GM18519 (cell line): ENCODE measurements around the gene STK11IP.

ENCODE experiments used
- ATAC-seq: cut with Tn5 transposase; IDR thresholded peaks from one replicate; pipeline ENCODE4 v1.9.1; 2021; ENCODE audit warnings: mild to moderate bottlenecking, moderate library complexity; ENCODE audit not compliant: unreplicated experiment, low FRiP score

Gene STK11IP, protein sequence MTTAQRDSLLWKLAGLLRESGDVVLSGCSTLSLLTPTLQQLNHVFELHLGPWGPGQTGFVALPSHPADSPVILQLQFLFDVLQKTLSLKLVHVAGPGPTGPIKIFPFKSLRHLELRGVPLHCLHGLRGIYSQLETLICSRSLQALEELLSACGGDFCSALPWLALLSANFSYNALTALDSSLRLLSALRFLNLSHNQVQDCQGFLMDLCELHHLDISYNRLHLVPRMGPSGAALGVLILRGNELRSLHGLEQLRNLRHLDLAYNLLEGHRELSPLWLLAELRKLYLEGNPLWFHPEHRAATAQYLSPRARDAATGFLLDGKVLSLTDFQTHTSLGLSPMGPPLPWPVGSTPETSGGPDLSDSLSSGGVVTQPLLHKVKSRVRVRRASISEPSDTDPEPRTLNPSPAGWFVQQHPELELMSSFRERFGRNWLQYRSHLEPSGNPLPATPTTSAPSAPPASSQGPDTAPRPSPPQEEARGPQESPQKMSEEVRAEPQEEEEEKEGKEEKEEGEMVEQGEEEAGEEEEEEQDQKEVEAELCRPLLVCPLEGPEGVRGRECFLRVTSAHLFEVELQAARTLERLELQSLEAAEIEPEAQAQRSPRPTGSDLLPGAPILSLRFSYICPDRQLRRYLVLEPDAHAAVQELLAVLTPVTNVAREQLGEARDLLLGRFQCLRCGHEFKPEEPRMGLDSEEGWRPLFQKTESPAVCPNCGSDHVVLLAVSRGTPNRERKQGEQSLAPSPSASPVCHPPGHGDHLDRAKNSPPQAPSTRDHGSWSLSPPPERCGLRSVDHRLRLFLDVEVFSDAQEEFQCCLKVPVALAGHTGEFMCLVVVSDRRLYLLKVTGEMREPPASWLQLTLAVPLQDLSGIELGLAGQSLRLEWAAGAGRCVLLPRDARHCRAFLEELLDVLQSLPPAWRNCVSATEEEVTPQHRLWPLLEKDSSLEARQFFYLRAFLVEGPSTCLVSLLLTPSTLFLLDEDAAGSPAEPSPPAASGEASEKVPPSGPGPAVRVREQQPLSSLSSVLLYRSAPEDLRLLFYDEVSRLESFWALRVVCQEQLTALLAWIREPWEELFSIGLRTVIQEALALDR

DNA sequence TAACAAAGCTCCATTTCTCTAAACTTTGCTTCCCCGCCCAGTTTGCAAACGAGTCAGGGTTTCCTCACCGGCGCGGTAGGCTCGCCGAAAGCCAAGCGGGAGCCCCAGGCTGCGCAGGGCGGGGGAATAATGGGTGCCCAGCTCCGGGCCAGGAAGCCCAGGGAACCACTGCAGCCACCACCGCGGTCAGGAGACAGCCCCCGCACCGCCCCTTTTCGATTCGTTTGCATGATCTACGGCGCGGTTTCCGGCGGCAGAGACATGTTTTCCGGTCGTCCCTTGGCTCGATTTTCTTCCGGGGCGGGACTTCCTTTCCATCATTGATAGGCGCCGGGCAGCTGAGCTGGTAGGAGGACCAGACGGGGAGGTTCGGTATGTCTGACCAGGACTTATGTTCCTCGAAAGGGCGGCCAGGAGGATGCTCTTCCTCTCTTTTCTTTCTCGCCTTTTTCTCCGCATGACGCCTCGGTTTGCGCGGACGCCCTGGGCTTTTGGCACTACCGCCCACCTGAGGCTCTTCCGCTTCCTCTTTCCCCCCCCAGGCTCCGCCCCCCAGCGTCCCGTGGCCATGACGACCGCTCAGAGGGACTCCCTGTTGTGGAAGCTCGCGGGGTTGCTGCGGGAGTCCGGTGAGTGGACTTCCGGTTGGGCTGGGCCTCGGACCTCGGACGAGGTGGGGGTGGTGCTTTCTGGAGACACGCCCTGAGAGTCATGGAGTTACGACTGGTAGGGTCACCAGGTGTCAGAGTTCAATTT is at the start of gene STK11IP:
STK11IP (plus strand) TSS at position 306 of the 756 bp plus-strand sequence; CDS start at position 569, 263 bp downstream.
- peak; percentile 76 for ATAC-seq

DNA sequence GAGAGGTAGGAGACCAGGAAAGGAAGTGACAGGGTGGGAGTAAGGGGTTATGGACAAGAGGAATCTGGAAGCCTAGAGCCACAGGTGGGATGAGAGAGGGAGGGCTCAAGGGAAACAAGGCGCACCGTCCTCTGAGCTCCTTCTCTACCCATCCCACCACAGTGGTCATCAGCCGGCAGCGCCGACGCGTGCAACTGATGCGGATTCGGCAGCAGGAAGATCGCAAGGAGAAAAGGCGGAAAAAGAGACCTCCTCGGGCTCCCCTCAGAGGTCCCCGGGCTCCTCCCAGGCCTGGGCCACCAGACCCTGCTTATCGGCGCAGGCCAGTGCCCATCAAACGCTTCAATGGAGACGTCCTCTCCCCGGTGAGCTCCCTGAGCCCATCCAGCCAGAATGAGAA is 48.7 kb upstream of the STK11IP start:
- no peak for ATAC-seq

DNA sequence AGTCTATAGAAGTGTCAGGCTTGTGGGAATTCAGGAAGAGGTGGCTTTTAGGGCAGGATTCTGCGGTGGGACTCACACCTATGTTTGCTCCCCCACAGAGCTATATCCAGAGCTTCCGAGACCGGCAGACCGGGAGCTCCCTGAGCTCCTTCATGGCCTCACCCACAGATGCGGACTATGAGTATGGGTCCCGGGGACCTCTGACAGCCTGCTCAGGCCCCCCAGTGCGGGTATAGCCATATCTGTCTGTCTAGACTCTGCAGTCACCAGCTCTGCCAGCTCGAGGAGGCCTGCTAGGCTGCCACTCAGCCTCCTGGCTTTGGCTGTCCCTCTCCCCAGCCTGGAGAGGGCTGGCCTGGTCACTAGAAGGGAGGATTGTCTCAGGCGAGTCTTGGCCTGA is 48.0 kb upstream of the STK11IP start:
- ATAC-seq = no peak

DNA sequence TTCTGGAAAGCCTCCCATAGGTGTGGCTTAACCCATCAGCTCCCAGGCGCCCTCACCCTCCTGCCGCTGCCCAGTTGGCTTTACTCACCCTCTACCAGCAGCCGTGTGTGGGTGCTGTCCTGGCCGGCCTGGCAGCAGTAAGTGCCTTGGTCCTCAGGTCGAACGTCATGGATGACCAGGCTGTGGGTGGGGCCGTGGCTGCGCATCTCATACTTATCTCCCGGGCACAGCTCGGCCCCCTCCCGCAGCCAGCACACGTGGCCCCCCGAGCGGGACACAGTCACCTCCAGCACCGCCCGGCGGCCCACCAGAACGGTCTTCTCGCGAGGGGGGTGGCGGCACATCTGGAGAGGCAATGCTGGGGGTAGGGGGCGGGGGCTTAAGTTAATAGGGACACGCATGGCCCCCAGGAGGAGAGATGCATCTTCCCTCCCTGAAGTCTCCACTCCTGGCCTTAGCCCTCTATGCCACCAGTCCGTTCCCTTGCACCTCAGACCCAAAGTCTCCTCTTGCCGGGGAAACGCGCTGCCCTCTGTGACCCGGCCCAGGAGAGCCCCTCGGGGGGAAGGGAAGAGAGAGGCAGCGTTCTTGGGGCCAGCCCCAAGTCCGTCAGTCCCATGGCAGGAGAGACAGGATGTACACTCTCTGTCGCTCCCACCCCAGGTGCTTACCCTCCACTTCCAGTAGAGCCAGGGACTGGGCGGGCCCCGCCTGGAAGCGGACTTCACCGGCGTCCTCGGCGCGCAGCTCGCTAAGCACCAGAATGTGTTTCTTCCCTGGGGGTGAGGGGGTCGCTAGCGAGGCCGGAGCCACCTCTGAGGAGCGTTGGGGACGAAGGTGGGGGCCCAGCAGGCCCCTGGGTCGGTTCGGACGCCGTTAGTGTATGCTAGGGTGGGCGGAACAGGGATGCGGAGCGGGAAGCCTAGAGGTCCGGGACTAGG is 45.9 kb upstream of the STK11IP start:
- no peak for ATAC-seq

DNA sequence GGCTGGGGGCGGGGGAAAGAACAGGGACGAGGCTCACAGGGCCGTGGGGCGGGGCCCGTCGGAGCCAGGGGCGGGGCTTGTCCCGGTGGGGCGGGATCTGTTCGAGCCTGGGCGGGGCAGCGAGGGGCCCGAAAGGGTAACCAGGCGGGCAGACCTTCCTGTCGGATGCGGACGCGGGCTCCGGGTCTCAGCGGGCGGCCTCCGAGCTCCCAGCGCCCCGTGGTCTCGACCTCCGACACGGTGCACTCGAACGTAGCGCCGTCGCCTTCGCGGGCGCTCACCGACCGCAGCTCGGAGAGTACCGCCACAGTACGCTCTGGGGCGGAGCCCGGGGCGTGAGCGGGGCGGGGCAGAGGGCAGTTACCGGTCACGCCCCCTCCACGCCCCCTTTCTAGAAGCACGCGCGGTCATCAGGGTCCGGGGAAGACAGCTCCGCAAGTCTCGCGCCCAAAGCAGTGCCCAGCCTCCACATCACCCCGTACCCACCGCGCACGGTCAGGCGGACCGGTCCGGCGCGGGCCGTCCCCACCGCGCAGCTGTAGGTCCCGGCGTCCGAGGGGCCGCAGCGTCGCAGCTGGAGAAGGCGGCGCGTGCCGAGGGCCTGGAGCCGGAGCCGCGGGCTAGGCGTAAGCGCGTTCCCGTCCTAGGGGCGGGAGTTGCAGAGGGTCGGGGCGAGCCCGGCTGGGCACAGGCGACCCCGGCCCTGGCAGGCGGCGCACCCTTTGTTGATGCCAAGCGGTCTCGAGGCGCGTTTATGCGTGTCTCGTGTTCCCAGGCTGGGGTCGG is 45.1 kb upstream of the STK11IP start:
- ATAC-seq = peak; percentile 83

DNA sequence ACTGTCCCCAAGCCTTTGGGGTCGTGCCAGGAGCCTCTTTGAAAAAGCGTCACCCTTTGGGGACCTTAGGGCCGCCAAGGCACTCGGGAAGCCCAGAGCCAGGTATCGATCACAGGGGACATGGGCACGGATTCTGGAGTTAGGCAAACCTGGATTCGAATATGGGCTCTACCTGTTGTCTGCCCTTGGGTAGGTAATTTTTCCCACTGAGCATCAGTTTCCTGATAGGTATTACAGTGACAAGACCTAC is 44.6 kb upstream of the STK11IP start:
- ATAC-seq = no peak

DNA sequence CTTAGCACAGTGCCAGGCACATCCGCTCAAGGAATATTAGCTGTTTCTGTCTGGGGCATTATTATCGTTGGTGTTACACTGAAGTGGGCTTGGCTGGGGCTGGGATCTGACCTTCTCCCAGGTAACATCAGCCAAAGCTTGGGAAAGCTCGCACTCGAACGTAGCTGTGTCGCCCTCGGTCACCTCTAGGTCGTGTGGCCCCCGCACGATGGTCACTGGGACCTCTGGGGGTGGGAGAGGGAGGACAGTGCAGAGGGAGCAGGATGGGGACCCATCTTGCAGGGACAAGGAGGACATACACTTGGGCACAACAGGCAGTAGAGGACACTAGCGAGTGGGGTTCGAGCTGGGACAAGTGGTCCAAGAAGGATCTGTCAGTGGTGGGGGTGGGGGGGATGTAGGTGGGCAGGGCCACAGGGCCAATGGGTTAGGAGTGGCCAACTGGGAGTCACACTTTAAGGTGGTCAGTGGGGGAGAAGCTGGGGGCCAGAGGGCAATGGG is 44.1 kb upstream of the STK11IP start:
- no peak for ATAC-seq

DNA sequence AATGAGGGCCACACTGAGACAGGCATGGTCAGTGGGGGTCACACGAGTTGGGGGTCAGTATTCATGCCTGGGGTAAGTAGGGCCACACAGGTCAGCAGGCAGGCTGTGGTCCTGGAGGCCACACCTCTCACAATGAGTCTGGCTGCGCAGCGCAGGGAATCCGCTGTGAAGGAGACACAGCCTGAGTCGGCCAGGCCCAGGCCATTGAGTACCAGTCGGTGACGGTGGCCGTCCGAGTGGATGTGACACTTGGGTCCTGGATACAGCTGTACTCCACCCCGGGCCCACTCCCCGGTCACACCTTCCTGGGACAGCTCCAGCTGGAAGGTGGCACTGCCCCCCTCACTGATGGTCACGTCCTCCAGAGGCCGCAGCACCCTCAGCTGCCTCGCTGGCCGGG is 43.3 kb upstream of the STK11IP start:
- no peak for ATAC-seq

DNA sequence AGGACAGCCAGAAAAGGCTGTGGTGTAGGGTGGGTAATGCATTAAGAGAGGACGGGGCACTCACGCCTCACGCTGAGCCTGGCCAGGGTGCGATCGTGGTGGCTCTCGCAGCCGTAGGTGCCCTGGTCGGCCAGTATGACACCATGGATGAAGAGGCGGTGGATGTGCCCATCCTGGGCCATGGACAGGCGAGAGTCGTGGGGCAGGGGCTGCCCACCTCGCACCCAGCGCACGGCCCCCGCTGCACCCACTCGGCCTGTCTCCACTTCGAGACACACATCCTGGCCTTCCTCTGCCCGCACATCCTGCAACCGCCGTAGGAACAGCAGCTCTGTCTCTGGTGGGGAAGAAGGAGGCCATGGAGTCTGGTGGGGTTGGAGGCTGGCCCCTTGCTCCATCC is 41.7 kb upstream of the STK11IP start:
- no peak for ATAC-seq

DNA sequence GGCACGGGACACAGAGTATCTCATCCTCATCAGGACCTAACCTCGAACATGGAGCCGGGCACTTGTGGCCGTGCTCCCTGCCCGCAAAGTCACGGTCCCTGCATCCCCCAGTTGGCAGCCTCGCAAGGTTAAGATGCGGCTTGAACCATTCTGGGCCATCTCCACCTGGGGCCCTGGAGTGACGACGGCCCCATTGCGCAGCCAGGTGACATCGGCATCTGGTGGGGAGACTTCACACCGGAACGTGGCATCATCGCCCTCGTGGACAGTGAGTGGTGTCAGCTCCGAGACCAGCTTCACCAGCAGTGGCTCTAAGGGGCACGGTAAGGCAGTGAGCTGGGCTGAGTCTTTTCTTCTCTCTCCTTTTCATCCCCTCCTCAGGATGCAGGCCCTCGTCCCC is 41.2 kb upstream of the STK11IP start:
- ATAC-seq = no peak

DNA sequence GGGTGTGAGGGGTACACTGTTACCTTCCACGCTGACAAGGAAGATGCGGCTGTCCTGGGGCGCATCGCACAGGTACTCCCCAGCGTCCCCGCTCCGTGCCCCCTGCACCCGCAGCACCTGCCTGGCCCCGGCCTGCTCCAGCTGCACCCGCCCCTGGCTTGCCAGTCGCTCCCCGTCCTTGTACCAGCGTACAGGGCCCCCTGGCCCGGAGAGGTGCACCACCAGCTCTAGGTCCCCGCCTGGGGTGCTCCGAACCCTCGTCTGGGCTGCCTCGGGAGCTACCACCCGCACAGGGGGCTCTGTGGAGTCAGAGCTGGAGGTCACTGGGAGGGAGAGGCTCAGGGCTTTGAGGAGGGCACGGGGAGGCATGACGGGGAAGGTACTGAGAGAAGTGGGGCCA is 40.3 kb upstream of the STK11IP start:
- ATAC-seq = no peak

DNA sequence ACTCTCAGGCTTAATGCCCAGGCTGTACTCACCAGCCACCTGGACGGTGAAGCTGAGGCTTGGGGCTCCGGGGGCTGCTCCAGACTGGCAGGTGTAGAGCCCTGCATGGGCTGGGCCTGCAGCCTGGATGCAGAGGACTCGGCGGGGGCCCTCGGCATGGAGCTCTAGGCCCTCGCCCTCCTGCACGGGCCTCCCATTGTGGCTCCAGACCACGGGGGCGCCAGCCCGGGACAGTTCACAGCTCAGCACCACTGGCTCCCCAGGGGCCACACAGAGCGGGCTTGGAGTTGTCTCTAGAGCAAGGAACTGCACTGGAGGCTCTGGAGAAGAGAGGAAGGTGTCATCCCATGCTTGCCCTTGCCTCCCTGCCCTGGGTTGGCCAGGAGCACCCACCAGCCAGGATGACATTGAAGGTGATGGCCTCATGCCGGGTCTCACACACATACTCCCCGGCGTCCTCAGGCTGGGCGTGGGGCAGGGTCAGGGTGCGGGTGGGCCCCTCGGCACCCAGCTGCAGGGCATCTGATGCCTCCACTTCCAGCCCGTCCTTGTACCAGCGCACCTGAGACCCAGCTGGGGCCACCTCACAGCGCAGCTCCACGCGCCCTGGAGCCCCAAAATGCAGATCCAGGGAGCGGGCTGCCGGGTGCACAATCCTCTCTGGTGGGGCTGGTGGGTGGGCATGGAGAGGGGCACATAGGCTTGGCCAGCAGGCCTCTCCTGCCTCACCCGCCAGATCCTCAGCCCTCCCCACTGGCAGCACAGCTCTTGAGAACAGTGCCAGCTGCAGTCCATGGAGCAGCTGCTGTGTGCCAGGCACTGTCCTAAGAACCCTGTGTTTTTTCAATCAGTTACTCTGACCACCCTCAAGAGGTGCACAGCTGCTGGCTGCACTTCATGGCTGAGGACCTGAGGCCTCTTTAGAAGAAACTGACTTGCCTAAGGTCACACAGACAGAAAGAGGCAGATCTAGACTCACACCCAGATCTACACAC is 39.6 kb upstream of the STK11IP start:
- ATAC-seq = no peak

DNA sequence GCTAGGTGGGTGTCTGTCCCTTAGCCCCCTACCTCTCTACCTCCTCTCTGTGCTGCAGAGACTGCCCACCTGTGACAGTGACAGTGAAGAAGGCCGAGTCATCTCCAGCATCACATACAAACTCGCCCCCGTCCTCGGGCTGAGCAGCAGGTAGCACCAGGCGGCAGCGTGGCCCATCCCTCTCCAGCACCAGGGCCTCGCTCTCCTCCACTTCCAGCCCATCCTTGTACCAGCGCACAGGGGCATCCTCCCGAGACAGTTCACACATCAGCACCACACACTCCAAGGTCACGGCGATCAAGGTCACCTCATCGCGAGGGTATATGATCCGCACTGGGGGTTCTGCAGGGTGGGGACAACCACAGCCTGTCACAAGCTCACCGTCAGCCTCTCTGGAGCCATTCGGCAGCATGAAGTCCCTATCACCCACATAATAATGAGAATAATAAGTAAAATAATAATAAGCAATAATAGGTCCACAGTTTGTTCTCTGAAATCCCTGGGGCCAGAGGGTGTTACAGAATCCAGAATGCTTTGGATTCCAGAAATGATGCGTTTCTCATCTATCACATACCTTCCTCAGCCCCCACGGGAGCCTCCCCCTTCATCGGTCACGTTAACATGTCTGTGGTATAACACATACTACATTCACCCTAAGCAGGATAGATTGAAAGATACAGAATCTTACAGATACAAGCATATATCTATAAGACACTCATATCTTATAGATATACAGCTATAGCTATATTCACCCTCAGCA is 38.3 kb upstream of the STK11IP start:
- ATAC-seq = no peak

DNA sequence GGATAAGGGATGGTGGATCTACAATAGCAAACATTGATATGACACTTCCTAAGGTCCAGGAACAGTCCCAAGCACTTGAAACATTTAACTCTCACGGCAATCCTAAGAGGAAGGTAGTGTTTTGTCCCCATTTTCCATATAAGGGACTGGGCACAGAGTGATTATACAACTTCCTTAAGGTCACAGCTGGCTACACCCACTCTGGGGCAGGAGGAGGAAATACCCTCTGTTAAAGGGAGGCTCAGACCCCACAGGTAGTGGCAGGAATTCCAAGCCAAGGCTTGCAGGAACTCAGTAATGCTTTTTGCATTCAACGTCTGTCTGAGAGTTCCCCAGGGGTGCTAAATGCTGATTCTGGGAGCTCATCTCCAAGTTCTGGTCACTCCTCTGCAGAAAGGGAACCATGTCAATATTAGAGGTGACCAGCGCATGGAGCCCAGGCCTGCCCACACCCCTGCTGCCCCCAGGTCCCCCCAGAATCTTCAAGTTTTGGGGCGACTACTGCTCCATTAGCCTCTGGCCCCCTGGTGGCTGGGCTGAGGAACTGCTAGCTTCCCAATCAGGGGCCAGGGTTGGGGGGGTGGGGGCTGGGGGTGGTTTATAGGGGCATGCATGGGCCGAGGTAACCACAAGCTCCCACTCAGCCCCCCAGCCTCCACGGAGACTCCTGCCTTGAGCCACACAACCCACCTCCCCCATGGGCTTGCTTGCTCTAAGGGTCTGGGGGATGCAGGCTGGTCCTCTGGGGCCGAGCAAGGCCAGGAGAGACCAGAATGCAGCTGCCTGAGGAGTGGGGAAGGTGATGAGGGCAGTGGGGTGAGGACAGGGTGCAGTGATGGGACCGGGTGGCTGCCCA is 37.4 kb upstream of the STK11IP start:
- ATAC-seq = no peak

DNA sequence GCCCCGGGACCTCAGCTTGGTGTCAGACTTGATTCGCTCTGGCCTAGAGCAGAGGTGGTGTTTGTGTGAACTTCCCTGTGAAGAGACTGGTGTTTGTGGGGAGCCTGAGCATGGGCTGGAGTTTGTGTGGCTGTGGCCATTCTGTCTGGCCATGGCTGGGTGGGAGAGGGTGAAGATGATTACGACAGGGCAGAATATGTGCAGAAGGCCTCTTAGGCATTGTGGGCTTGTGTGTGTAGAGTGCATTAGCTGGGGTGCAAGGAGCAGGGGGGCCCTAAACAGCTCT is 36.8 kb upstream of the STK11IP start:
- no peak for ATAC-seq
